Amniotic epithelial cell (primary cell): Measurements from ENCODE around the gene THAP10.
"Not testable (repeated sequence)": the region's sequence is repeated elsewhere in the genome, so short reads cannot be mapped to it uniquely, and the experiment has no call there.

Source experiments
- DNase-seq: peaks from one replicate; pipeline ENCODE4 v3.0.0-alpha.2; 2010; ENCODE audit warnings: low read depth

The THAP10 gene

DNA sequence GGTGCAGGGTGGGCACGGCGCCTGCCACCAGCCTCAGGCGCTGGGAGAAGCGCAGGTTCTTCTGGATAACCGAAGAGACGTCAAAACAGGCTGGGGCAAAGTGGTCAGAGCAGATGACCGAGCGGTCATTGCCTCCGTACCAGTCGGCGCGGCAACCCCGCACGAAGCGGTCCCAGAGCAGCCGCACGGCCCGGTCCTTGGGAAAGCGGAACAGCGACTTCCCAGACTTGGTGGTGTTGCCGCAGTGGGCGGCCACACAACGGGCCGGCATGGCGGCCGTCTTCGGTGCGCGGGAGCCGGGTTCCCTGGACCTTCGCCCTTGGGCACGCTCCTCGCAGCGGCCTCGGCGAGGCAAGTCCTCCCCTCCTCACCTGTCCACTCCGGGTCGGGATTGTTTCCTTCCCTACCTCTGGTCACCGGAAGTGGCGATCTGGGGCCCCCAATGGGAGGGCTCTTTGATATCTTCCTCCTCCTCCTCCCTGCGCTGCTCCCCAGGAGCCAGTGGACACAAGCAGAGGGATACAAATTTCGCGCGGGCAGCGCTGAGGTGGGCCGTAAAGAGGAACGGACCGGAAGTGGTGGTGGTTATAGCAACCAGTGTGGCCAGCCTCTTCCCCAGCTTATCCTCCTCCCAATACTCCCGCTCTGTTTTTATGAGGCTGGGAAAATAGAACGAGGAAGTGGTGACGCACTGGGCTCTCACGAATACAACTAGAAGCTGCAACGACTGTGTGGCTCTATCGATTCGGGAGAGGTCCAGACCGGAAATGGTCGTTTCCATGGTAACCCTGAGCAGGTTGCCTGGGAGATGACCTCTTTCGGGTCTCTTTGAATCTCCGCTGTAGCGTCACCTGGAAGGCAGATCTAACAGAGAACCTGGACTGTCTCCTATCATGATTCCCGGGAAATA, at the start of gene THAP10, which contains the start of gene LRRC49:
Gene THAP10 (minus strand): TSS at position 432 of the 910 bp plus-strand sequence. CDS start 161 bp downstream, at position 271.
Gene LRRC49 (plus strand): TSS at position 825 of the 910 bp plus-strand sequence. CDS start 69 bp downstream, at position 894.
- DNase-seq = peak; percentile 92

DNA sequence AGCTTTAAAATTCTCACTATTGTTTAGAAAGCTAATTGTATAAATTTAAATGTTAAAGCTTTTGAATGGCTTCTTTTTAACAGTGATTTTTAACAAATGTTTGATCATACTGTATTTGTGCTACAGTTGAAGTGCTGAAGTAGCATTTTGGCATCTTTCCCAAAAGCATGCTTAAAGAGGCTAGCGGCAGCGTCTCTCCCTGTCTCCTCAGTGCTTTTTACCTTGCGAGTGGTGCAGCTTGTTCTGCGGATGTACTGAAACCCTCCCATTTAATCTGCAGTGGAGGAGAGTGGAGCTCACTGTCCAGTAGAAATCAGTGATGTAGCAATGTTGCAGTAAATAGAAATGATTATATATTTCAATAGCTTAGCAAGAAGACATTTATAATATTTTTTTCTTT, 44.1 kb upstream of the THAP10 start:
- peak; percentile 4 for DNase-seq

DNA sequence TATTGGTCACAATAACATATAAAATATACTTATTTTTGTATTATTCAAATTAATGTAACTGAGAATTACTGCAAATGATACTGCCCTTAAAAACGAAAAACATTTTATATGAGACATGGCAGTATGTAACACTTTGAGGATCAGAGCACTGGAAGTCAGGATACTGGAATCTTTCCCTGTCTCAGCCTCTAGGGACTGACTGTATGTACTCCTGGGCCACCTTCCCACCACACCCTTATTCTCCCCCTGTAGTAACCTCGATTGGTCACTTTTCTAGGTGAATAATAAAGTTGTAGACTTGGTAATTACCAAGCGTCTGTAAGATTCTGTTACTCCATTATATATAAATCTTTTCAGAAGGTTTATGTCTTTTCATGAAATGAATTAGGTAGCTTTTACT, 43.4 kb upstream of the THAP10 start:
- DNase-seq = no peak

DNA sequence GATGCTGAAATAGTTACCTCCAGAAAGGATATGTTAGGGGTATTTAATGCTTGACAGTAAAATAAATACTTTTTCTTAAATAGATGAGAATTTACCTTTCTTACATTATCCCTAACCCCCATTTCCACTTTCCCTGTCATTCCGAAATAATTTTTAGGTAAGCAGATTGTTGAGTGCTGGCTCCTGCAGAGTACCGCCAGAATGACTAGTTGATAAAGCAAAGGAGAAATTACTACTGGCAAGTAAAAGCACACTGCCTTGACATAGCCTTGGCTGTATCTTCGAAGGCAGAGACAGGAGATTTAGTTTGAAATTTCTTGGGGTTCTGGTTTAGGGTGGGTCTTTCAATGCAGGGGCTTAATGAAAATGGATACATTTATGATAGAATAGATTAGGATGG, 41.2 kb upstream of the THAP10 start:
- no peak for DNase-seq

DNA sequence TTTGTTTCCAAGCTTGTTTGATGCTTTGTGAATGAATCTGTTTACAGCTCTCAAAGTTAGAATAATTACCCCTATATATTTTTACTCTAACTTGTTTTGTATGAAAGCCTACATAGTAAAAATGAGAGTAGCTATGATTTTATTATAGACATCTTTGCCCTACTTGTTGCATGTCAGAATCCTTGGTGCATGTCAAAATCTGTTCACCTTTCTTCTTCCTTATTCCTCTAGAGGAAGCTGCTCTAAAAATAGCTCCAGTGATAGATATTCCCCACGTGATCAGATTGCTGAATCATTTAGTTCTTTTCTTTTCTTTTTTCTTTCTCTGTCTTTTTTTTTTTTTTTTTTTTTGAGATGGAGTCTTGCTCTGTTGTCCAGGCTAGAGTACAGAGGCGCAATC, 40.2 kb upstream of the THAP10 start:
- no peak for DNase-seq

DNA sequence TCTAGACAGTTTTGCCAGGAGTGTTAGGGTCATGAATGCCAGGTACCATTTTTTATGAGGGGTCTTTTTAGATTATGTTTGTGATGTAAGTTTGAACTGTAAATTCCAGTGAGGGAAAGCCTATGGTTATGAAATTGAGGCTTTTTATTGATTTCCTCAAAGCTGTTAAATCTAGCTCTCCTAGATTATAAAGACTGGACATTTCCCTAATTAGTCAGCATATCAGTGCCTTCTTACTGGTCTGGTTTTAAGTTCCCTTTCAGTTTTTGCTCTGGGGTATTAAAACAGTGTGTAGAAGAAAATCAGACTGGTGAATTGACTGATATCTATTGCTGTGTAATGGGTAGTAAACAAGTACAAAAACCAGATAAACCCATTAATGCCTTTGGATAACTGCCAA, 39.6 kb upstream of the THAP10 start:
- DNase-seq = no peak

DNA sequence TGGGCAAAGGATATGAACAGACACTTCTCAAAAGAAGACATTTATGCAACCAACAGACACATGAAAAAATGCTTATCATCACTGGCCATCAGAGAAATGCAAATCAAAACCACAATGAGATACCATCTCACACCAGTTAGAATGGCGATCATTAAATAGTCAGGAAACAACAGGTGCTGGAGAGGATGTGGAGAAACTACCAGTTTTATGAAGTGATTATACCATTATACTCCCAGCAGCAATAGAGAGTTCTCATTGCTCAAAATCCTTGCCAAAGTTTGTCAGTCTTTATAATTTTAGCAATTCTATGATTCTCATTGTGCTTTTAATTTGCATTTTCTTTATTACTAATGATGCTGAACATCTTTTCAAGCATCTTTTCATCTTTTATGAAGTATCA, 34.7 kb upstream of the THAP10 start:
- DNase-seq = not testable (repeated sequence)

DNA sequence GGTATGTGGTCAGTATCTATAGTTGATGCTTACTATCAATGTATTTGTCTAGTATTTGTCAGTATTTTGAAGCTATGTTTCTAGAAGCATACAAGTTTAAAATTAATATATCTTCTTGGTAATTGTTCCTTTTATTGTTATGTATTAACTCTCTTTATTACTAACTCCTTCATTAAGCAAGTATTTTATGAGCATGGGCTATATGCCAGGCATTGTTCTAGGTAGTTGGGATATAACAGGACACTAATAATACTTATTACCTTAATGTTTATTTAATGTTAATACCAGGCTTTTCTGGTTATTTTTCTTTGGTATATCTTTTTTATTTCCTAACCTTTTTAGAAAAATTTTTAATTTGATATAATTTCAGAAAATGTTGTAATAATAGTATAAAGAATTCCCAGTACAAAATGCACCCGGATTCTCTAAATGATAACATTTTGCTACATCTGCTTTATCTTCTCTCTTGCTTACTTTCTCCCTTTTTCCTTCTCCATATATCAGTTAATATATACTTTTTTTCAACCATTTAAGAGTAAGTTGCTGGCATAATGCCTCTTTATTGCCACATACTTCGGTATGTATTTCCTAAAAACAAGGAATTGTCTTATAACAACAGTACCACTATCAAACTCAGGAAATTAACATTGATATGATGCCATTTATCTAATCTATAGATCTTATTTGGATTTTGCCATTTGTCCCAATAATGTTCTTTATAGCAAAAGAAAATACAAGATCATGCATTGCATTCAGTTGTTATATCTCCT, 31.3 kb upstream of the THAP10 start:
- DNase-seq = peak; percentile 20

DNA sequence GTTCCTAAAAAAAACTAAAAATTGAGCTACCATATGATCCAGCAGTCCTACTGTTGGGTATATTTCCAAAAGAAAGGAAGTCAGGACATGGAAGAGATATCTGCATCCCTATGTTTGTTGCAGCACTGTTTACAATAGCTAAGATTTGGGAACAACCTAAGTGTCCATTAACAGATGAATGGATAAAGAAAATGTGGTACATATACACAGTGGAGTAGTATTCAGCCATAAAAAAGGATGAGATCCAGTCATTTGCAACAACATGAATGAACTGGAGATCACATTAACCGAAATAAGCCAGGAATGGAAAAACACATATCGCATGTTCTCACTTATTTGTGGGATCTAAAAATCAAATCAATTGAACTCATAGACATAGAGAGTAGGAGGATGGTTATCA, 29.9 kb upstream of the THAP10 start:
- DNase-seq = no peak

DNA sequence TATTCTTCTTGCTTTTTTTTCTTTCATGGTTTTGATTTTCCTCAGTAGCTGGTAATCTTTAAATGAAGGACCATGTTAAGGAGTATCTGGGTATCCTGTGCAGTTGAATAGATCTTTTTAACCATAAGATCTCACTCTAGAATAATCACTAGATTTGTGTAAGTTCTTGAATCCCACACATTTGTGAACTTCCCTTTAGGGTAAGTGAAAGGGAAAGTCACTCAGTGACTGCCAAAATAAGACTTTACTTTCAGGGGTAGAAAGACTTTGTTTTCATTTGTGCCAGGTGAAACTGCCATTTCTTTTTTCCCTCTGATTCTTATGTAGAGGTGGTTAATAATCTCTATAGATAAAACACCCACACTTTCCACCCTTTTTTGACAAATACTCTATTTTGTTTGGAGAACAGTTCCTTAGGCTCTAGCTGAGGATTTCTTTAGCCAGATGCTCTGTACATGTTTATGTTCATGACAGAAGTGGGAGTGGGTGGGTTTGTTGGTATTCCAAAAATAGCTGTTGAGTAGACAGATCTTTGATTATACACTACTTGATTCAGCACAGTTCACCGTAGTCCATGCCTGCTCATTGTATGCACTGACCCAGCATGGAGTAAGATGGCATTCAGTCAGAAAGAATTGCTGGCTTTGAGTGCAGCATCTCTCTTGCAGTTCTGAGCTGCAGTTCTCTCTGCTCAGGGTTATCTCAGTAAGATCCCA, 28.9 kb upstream of the THAP10 start:
- no peak for DNase-seq

DNA sequence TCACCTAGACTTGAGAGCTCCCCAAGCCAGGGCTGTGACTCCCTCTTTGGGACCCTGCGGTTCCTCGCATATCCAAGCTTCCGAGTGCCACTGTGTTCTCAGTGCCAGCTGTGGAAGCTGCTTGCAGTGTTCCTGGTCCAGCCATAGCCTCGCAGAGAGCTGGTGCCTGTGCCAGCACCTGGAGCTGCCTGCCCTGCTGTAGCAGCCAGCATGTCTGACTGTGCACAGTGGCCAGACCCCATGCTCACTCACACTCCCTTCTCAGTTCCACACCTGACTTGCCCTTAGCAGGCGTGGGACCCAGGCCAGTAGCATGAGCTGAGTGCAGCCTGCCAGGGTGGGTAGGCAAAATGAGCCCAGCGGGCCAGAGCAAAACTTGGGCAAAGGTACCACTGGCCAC, 25.7 kb upstream of the THAP10 start:
- no peak for DNase-seq

DNA sequence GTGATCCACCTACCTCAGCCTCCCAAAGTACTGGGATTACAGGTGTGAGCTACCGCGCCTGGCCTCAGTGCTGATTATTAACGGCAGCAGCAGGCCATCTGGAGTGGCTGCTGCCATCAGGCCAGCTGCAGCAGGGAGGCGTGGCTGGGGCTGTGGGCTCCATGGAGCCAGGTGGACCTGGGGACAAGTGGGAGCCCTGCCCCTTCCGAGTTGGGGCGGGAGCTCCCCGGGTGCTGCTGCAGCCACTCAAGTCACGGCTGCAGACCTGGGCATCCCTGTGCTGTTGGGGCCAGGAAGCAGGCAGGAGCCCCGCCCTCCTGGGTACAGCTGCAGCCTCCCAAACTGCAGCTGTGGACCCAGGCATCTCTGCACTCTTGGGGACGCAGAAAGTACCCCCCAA, 24.3 kb upstream of the THAP10 start:
- DNase-seq = no peak

DNA sequence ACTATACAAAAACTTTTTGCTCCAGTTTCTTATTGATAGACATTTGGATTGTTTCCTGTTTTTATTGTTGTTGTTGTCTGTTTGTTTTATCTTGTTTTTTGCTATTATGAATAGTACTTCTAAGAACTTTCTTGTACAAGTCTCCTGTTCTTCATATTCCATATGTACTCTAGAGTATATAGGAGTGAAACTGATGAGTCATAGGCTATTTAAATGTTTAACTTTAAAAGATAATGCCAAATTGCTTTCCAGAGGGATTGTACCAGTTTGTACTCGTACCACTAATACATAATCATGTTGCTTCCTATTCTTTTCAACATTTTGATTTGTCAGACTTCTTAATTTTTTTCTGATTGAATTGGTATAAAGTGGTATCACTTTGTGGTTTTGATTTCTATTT, 20.0 kb upstream of the THAP10 start:
- DNase-seq = no peak

DNA sequence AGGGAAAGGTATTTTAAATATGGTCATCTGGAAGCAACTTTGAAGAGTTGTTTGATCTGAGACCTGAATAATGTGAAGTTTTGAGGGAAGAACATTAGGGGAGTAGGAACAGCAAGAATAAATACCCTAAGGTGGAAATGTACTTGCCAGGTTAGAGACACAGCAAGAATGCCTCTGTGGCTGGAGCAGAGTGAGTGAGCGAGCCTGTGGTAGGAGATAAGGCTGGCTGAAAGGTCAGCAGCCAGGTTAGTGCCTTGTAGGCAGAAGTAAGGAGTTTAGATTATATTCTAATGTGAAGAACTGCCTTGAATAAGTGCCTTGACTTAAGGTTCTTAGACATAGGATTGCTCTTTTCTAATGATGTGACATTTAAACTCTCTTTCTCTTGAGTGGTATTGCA, 18.7 kb upstream of the THAP10 start:
- DNase-seq = peak; percentile 44

DNA sequence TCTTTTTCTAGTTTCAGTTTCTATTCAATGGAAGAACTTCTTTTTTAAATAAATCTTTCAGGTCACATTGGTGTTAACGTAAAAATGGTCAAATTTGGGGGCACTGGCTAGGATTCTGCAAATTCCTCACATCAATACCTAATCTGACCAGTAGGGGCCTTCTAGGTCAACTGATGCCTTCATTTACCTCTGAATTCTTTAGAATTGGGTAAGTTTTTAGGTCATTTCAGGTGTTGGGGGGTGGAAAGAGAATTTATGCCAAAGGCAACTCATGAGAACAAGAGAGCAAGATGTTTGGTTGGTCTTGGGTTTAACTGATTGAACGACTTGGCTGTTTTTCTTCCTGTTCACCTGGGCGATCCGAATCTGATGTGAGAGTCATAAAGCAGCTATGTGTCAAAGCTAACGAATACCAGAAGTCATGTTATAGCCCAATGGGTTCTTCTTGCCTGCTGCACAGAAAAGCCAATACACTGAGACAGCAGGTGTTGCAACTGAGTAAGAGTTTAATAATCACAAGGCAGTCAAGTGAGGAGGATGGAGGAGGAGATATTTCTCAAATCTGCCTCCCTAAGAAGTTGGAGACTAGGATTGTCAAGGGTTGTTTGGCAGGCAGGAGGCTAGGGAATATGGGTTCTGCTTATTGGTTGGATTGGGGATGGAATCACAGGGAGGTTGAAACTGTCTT, 15.7 kb upstream of the THAP10 start:
- DNase-seq = no peak

DNA sequence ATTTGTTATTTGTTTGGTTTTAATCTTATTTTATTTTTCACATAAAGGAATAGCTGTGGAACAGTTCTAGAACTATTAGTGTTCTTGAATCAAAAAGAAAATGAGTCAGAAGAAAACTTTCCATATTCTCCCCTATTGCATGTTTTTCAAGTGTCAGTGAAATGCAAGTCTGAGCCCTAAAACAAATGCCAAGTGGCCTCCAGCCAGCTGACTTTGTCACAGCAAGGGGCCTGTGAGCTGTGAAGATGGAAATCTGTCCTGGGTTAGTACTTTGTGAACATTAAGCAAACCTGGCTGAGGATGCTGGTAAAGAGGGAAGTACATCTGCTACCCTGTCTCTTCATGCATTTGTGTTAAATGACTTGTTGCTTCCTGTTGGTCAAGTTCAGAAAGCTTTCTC, 14.6 kb upstream of the THAP10 start:
- DNase-seq = no peak

DNA sequence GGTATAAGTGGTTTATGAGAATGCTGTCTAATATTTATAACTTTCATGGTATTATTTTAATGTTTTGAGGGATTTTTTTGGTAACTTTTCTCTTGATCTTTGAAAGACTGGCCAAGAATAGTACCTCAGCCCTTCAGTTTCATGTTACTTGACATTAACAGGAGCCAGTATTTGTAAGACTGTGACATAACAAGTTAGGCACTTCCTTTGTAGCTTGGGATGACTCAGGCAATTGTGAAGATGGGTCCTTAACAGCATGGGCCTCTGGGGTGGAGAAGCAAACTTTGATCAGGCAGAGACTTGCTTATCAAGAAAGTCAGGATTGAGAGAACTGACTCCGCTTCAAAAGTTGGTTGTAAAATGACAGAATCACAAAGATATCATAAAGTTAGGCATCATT, 9.9 kb upstream of the THAP10 start:
- DNase-seq = peak; percentile 73

DNA sequence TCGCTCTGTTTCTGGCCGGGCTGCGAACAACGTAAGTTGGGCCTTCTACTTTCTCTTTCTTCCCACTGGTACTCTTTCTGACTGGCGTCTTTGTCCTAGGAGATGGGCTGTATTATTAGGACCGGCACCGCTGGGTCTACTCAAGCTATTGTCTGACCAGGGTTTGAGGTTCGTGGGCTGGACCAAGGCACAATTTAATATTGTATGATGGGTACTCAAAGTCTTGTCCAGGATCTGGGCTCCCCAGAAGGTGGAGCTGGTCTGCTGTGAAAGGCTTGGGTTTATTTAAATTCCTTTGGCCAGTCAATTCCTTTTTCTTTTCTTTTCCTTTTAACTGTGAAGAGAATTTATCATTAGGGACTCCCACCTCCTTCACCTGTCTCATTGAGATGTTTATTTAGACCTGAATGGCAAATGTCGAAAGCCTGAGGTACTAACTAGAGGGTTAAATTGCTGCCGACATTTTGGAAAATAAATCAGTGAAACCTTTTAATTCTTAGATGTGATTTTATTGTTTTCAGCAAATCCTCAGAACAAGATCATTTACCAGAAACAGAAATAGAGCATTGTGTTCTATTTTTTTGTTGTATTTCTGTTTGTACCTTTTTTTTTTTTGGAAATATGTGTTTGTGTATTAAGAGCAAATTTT, 803 bp upstream of the THAP10 start:
- DNase-seq = peak; percentile 57

DNA sequence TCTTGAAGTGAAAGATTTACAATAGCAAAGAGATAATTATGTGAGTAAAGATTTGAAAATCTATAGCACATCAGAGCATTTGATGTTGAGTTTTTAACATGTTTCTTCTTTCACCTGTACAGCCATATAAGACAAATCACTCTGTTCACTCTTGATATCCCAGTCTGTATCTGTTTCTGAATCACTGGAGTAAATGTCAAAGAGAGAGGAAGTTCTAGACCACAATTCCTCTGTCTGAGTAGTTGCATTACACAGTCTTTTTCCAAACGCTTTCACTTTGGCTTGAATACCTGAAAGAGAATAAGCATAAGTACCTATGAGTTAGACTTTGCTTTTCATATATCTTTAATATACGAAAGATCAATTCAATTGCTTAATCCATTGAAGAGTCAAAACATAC, 9.9 kb downstream of the THAP10 start:
- peak; percentile 27 for DNase-seq

DNA sequence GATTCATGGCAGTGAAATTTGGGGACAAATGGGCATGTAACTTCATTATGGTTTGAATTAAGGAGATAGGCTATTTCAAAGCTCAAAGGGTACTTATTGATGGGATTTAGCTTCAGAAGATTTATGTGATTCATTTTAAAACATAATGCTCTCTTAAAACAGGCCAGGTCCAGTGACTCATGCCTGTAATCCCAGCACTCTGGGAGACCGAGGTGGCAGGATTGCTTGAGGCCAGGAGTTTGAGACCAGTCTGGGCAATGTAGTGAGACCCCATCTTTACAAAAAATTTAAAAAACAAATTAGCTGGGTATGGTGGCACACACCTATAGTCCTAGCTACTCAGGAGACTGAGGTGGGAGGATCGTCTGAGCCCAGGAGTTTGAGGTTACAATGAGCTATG, 11.5 kb downstream of the THAP10 start:
- peak; percentile 29 for DNase-seq

DNA sequence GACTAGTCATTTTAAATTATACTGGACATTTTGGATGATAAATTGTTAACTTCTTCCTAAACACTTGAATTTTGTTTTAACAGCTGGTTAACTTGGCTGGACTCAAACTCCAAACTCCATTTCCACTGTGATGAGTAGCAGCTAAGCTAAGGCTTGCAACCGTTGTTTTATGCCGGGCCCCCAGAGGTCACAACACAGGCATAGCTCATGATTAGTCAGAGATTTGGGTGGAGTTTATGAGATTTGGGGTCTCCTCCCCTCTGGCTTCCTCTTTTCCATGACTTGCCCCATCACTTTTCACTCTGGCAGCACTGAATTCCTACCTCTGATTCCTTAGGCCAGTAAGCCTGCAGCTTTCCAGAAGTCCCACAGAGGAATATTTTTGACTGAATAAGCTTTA, 12.8 kb downstream of the THAP10 start:
- DNase-seq = peak; percentile 26
